ENCODE data around the gene BOLL.
"Not testable (repeated sequence)": the region's sequence is repeated elsewhere in the genome, so short reads cannot be mapped to it uniquely, and the experiment has no call there.

BOLL gene

GRCh38 chr2:197795277-197795676, 10.2 kb upstream of the BOLL start:
- DNase-seq (ENCODE audit: low read depth), result no peak

- no peak for DNase-seq (ENCODE audit: low read depth)
Observed at GRCh38 chr2:197793456-197793855, 8.3 kb upstream of the BOLL start.

- peak; percentile 48 for DNase-seq (ENCODE audit: low read depth)
Observed at GRCh38 chr2:197786010-197786877, 1.1 kb upstream of the BOLL start.

GRCh38 chr2:197782126-197782525, 3.0 kb downstream of the BOLL start:
- DNase-seq (ENCODE audit: low read depth), result no peak

- DNase-seq (ENCODE audit: low read depth), result no peak
Observed at GRCh38 chr2:197779261-197779660, 5.9 kb downstream of the BOLL start.

- no peak for DNase-seq (ENCODE audit: low read depth)
Observed at GRCh38 chr2:197777823-197778407, 7.2 kb downstream of the BOLL start.

- DNase-seq (ENCODE audit: low read depth), result no peak
Observed at GRCh38 chr2:197760293-197760657, 24.8 kb downstream of the BOLL start.

GRCh38 chr2:197759625-197760292, 25.4 kb downstream of the BOLL start:
- DNase-seq (ENCODE audit: low read depth), result no peak

GRCh38 chr2:197759013-197759412, 26.1 kb downstream of the BOLL start:
- no peak for DNase-seq (ENCODE audit: low read depth)

- DNase-seq (ENCODE audit: low read depth), result no peak
Observed at GRCh38 chr2:197740200-197740599, 44.9 kb downstream of the BOLL start.

GRCh38 chr2:197728555-197729544, 56.3 kb downstream of the BOLL start:
- DNase-seq (ENCODE audit: low read depth), result not testable (repeated sequence)

- no peak for DNase-seq (ENCODE audit: low read depth)
Observed at GRCh38 chr2:197727011-197727410, 58.1 kb downstream of the BOLL start.

GRCh38 chr2:197717863-197718262, 67.3 kb downstream of the BOLL start:
- DNase-seq (ENCODE audit: low read depth), result no peak

- DNase-seq (ENCODE audit: low read depth), result no peak
Observed at GRCh38 chr2:197713271-197713670, 71.8 kb downstream of the BOLL start.

GRCh38 chr2:197711578-197711977, 73.5 kb downstream of the BOLL start:
- DNase-seq (ENCODE audit: low read depth), result no peak

GRCh38 chr2:197710424-197711042, 74.6 kb downstream of the BOLL start:
- no peak for DNase-seq (ENCODE audit: low read depth)

- DNase-seq (ENCODE audit: low read depth), result not testable (repeated sequence)
Observed at GRCh38 chr2:197709140-197709539, 76.0 kb downstream of the BOLL start.

GRCh38 chr2:197708331-197708730, 76.8 kb downstream of the BOLL start:
- DNase-seq (ENCODE audit: low read depth), result no peak

- no peak for DNase-seq (ENCODE audit: low read depth)
Observed at GRCh38 chr2:197707316-197708213, 77.6 kb downstream of the BOLL start.

- DNase-seq (ENCODE audit: low read depth), result no peak
Observed at GRCh38 chr2:197706839-197707207, 78.3 kb downstream of the BOLL start.
